Cardiac muscle cell (in vitro differentiated cells and primary cell): ENCODE data around the gene CATSPERZ. TPM values are rescaled to one million over a fixed set of nuclear protein-coding genes. Genes with fewer than 3 reads are reported as not detected.

Source experiments
- DNase-seq, 2 donors: peaks; one replicate each; pipeline versions ENCODE4 v3.0.0 to v3.0.0-alpha.2; 2010 to 2017; ENCODE audit warnings: low read depth in 1 of 2, low spot score in 1 of 2
- H3K27ac ChIP-seq: fragments of 200-600 bp; sonication (generic); 2 replicates; pipeline ENCODE4 v1.5.1; 2016
- H3K27me3 ChIP-seq: fragments of 200-600 bp; sonication (generic); 2 replicates; pipeline ENCODE4 v1.6.0; 2016; ENCODE audit warnings: control low read depth
- H3K36me3 ChIP-seq: fragments of 200-600 bp; sonication (generic); 2 replicates; pipeline ENCODE4 v1.5.1; 2016; ENCODE audit warnings: control low read depth
- H3K4me1 ChIP-seq: fragments of 200-600 bp; sonication (generic); 2 replicates; pipeline ENCODE4 v1.8.1; 2017; ENCODE audit warnings: low read depth, mild to moderate bottlenecking, mixed run types
- H3K4me3 ChIP-seq: fragments of 200-600 bp; sonication (generic); 2 replicates; pipeline ENCODE4 v1.5.1; 2016; ENCODE audit warnings: mild to moderate bottlenecking
- H3K9me3 ChIP-seq: fragments of 200-600 bp; sonication (generic); 2 replicates; pipeline ENCODE4 v1.5.1; 2017; ENCODE audit warnings: low read depth, mild to moderate bottlenecking, control low read depth
- polyA plus RNA-seq: library from polyadenylated mRNA; unstranded; fragments of >200 nt; fragmentation: Nextera tagmentation; extraction: Ambion mirVana; gene quantifications from 2 replicates; pipeline ENCODE4 v1.2.1, GENCODE V29; 2016
- total RNA-seq: library from RNA; depleted of rRNA; stranded (reverse); fragments of >200 nt; gene quantifications from 2 replicates; pipeline ENCODE4 v1.2.3, GENCODE V29; 2016
- TF ChIP-seq, protein P1 (sequence below): IDR thresholded peaks from 2 replicates; pipeline ENCODE4 v1.5.1; 2012; ENCODE audit warnings: low read depth, mild to moderate bottlenecking, low read length

Gene CATSPERZ
- total and polyA plus RNA-seq, 2 experiments from 2014 or later: 0.56 TPM; not detected in 1

GRCh38 chr11:64265176-64266160, 34.7 kb upstream of the CATSPERZ start:
- Histone ChIP-seq H3K9me3 (no peaks in the 10 kb centered on the region), H3K4me3 (no peak overlapping the region), H3K36me3 (no peaks in the 10 kb centered on the region), H3K4me1 (peaks cover 8% of the 10 kb centered on the region), H3K27me3 (no peaks in the 10 kb centered on the region), H3K27ac (no peak overlapping the region)
- TF ChIP-seq, protein P1, sequence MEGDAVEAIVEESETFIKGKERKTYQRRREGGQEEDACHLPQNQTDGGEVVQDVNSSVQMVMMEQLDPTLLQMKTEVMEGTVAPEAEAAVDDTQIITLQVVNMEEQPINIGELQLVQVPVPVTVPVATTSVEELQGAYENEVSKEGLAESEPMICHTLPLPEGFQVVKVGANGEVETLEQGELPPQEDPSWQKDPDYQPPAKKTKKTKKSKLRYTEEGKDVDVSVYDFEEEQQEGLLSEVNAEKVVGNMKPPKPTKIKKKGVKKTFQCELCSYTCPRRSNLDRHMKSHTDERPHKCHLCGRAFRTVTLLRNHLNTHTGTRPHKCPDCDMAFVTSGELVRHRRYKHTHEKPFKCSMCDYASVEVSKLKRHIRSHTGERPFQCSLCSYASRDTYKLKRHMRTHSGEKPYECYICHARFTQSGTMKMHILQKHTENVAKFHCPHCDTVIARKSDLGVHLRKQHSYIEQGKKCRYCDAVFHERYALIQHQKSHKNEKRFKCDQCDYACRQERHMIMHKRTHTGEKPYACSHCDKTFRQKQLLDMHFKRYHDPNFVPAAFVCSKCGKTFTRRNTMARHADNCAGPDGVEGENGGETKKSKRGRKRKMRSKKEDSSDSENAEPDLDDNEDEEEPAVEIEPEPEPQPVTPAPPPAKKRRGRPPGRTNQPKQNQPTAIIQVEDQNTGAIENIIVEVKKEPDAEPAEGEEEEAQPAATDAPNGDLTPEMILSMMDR: no peak
- DNase-seq: no peak

DNA sequence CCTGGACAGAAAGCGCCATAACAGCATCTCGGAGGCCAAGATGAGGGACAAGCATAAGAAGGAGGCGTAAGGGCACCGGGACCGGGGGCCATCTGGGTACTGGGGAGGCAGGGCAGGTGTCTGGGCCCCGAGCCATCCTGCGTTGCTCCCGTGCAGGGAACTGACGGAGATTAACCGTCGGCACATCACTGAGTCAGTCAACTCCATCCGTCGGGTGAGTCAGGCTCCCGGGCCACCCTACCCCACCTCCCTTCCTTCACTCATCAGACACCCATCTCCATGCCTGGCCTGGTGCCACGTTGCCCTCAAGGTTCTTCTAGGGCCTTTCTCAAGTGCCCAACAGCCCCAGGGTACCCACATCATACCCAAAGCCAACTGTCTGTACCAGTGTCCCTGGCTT, 33.8 kb upstream of the CATSPERZ start:
- DNase-seq: no peak
- Histone ChIP-seq H3K4me3 (no peak overlapping the region), H3K9me3 (no peaks in the 10 kb centered on the region), H3K27ac (no peak overlapping the region), H3K36me3 (no peaks in the 10 kb centered on the region), H3K4me1 (peaks cover 8% of the 10 kb centered on the region), H3K27me3 (no peaks in the 10 kb centered on the region)
- TF ChIP-seq, protein P1: no peak

DNA sequence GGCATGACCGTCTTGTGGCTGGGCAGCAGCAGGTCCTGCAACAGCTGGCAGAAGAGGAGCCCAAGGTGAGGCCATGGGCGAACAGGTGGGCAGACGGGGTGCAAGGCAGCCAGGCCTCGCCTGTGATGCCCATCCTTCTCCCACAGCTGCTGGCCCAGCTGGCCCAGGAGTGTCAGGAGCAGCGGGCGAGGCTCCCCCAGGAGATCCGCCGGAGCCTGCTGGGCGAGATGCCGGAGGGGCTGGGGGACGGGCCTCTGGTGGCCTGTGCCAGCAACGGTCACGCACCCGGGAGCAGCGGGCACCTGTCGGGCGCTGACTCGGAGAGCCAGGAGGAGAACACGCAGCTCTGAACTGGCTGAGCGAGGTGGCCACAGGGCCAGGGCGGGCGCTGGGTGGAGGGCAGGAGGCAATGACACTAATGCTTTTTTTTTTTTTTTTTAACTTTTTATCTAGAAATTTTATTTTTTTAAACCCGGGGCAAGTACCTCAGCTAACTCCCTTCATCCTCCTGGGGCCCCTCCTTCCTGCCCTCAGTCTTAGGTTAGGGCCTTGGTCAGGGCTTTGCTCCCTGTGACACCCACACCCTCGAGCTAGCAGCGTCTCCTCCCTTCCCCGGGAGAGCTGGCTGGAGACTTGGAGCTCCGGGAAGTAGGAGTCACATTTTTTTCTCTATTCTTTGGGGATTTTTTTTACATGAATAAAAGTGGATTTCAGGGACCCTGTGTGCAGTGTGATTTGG, 32.8 kb upstream of the CATSPERZ start:
- peaks cover 8% of the 10 kb centered on the region for H3K4me1 ChIP-seq
- H3K27me3 ChIP-seq: no peaks in the 10 kb centered on the region
- no peak overlapping the region for H3K27ac ChIP-seq
- no peaks in the 10 kb centered on the region for H3K9me3 ChIP-seq
- H3K4me3 ChIP-seq: no peak overlapping the region
- no peaks in the 10 kb centered on the region for H3K36me3 ChIP-seq
- TF ChIP-seq, protein P1: no peak
- peak in 1 of 2 donors; percentile 35 for DNase-seq

DNA sequence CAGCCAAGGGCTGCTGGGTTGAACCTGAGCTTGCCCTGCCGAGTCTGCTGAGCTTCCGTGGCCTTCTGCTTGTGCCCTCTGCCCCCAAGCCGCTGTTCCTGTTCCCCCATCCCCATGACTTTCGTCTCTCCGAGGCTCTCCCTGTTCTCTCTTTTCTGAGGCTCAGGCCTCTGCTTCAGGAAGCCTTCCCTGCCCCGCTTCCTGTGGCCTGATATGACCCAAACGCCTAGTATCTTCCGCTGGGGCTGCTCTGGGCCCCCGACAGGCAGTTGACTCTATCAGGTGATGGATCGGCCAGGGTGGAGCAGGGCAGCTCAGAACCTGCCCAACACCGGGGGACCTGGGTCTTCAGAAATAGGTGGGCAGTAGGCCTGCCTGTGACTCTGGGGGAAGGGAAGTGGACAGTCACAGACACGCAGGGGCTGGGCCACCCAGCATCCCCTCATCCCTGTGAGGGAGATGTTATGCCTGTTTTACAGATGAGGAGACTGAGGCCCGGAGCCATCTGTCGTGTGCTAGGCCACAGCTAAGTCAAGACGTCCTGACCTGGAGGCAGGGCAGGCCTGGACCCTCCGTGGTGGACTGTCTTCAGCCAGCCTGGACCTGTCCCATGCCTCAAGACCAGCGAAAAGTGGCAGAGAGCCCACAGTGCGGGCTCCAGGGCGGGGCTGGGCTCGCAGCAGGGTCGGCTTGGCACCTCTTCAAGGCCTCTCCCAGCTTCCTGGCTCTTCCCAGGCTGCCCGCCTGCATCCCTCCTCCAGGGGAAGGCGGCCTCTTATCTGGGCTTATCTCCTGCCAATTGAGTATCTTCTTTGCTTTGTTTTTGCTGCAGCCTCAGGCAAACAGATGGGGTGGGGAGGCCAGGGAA, 31.9 kb upstream of the CATSPERZ start:
- Histone ChIP-seq H3K9me3 (no peaks in the 10 kb centered on the region), H3K27me3 (no peaks in the 10 kb centered on the region), H3K4me1 (peaks cover 8% of the 10 kb centered on the region), H3K27ac (peak overlapping the region; percentile 89), H3K4me3 (peak overlapping the region; percentile 54), H3K36me3 (no peaks in the 10 kb centered on the region)
- TF ChIP-seq, protein P1: no peak
- DNase-seq: peak in 1 of 2 donors; percentile 92
